ENCODE measurements around the gene FOXN3. TPM values are rescaled to one million over a fixed set of nuclear protein-coding genes. Genes with fewer than 3 reads are reported as not detected.

The FOXN3 gene
- total and polyA plus RNA-seq, 10 of the 15 experiments (the other 5 are each of a cell fraction or from before 2014, with no cell fraction given) = 4.5 to 68.9 (median 29.7) TPM

DNA sequence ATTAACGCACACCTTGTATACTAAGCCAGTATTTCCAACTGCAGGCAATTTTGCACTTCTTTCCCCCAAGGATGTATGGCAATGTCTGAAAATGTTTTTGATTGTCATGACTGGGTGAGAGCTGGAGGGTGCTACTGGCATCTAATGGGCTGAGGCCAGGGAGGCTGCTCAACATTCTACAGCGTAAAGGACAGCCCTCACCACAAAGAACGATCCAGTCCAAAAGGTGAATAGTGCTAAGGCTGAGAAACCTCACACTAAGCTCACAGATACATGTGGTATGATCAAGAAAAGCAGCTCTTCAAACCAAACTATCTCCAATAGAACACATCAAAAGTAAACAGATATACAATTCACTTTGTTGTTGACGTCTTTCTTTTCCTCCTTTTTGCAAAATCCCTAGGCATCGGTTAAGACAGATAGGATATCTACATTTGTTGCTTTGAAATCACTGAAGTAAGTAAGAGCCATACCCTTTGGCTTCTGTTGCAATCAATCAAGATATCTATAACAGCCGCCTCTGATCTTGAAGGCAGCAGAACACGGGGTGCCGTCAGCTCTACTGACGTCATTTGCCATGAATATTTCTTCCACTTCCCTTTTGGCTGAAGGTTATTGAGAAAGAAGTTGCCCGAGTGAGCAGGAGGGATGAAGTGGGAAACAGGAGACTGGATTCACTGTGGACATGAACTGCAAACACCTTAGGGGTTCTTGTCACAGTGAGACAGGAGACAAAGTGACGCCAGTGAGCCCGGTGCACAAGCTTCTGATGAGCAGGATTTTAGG, 218.3 kb downstream of the FOXN3 start:
- Histone ChIP-seq H3K9me3 (replicated peaks; ENCODE audit: control insufficient read depth, insufficient read depth, low read length) (no peaks in the 10 kb centered on the region; the same call in 2 of the 3 replicates), H3K36me3 (ENCODE audit: control insufficient read depth in 2 of 2, insufficient read depth in 2 of 2, low read length in 1 of 2) (peaks cover 0 to 5% of the 10 kb centered on the region in 2 experiments; a peak in 2 of 4 replicates), H3K79me2 (ENCODE audit: control insufficient read depth, insufficient read depth, low read length) (no peaks in the 10 kb centered on the region), H3K4me1 (ENCODE audit: control insufficient read depth, insufficient read depth, low read length) (peaks cover 12% of the 10 kb centered on the region), H2AFZ (ENCODE audit: control insufficient read depth, low read depth, low read length) (no peak overlapping the region), H4K20me1 (ENCODE audit: control insufficient read depth, insufficient read depth) (no peaks in the 10 kb centered on the region), H3K27ac (ENCODE audit: control insufficient read depth, insufficient read depth) (no peak overlapping the region), H3K9ac (ENCODE audit: control insufficient read depth, insufficient read depth, low read length) (no peak overlapping the region), H3K27me3 (replicated peaks in 1 of 2; ENCODE audit: control insufficient read depth in 2 of 2, insufficient read depth in 2 of 2, low read length in 1 of 2) (no peaks in the 10 kb centered on the region), H3K4me3 (no peak overlapping the region), H3K4me2 (ENCODE audit: control insufficient read depth, insufficient read depth) (no peak overlapping the region)
- ChIA-PET SMC1A (ENCODE audit: uncharacterized antibody, unreplicated experiment) (interaction anchor here (1.0 to 1.5 kb wide), 3 partner anchors 17 to 64 kb away, joined by 3 to 4 read pairs (median 4); no protein-coding TSS in a partner anchor), RAD21 (ENCODE audit: unreplicated experiment) (interaction anchor here (0.8 kb wide), 1 partner anchor 21 kb away, joined by 3 read pairs; no protein-coding TSS in a partner anchor), CTCF (no interaction called here), POLR2A (interaction anchor here (0.6 kb wide), 1 partner anchor 247 kb away, joined by 3 read pairs; no protein-coding TSS in a partner anchor)
- in situ Hi-C loops (cut with MboI) (no loop called here), intact Hi-C loops (cut with micrococcal nuclease; ENCODE audit: unreplicated experiment) (no loop called here)
- FAIRE-seq (no peak), ATAC-seq (no peak), DNase-seq (ENCODE audit: low read depth, low spot score) (no peak)
- TF ChIP-seq GABPA (IDR thresholded peaks at IDR 0.05; ENCODE audit: low read depth) (no peak), POLR2A (IDR thresholded peaks at IDR 0.05; ENCODE audit: low read depth, low read length) (no peak), ZZZ3 (IDR thresholded peaks at IDR 0.05; ENCODE audit: control insufficient read depth, insufficient read length, low read depth) (no peak), NFYB (IDR thresholded peaks at IDR 0.05; ENCODE audit: insufficient read depth, low read depth, low read length) (no peak), SREBF2 (IDR thresholded peaks at IDR 0.05; ENCODE audit: low read length) (no peak), STAT1 (conservative IDR thresholded peaks at IDR 0.05) (no peak), SPI1 (IDR thresholded peaks at IDR 0.05; ENCODE audit: borderline replicate concordance, insufficient read depth, low read depth, low read length) (peak; percentile 59; the same call in 1 of the 2 replicates)
- TF ChIP-seq, protein P1, sequence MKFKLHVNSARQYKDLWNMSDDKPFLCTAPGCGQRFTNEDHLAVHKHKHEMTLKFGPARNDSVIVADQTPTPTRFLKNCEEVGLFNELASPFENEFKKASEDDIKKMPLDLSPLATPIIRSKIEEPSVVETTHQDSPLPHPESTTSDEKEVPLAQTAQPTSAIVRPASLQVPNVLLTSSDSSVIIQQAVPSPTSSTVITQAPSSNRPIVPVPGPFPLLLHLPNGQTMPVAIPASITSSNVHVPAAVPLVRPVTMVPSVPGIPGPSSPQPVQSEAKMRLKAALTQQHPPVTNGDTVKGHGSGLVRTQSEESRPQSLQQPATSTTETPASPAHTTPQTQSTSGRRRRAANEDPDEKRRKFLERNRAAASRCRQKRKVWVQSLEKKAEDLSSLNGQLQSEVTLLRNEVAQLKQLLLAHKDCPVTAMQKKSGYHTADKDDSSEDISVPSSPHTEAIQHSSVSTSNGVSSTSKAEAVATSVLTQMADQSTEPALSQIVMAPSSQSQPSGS (IDR thresholded peaks at IDR 0.05; ENCODE audit: low read length) = 0 out of 2 replicates have a peak, but pooled peaks have one; percentile 27
- WGBS (ENCODE audit: insufficient coverage, insufficient replicate concordance, low lambda C conversion rate, missing lambda C conversion rate) = 97% methylated on average over 12 of the region's 12 CpGs
- no TSS peak for BruUV-seq (replicated peaks)
